HG03354 (cell line): ENCODE measurements around the gene RHNO1.
"Not testable (repeated sequence)": the region's sequence is repeated elsewhere in the genome, so short reads cannot be mapped to it uniquely, and the experiment has no call there.

ENCODE experiments used
- ATAC-seq: cut with Tn5 transposase; IDR thresholded peaks from one replicate; pipeline ENCODE4 v1.9.1; 2021; ENCODE audit warnings: mild to moderate bottlenecking; ENCODE audit not compliant: unreplicated experiment, poor library complexity, severe bottlenecking

Gene RHNO1

GRCh38 chr12:2857576-2857975 lies 19.4 kb upstream of the RHNO1 start:
- no peak for ATAC-seq

GRCh38 chr12:2858334-2858733 lies 18.7 kb upstream of the RHNO1 start:
- ATAC-seq = no peak

- no peak for ATAC-seq
Observed at GRCh38 chr12:2858944-2859421, 18.0 kb upstream of the RHNO1 start.

GRCh38 chr12:2860170-2860569 lies 16.9 kb upstream of the RHNO1 start:
- ATAC-seq = no peak

- ATAC-seq = no peak
Observed at GRCh38 chr12:2862876-2863275, 14.1 kb upstream of the RHNO1 start.

- not testable (repeated sequence) for ATAC-seq
Observed at GRCh38 chr12:2863402-2863801, 13.6 kb upstream of the RHNO1 start.

- ATAC-seq = no peak
Observed at GRCh38 chr12:2864198-2864597, 12.8 kb upstream of the RHNO1 start.

- ATAC-seq = not testable (repeated sequence)
Observed at GRCh38 chr12:2868986-2869632, 7.9 kb upstream of the RHNO1 start.

- peak; percentile 42 for ATAC-seq
Observed at GRCh38 chr12:2876431-2877046, 484 bp upstream of the RHNO1 start.

GRCh38 chr12:2877953-2878732 lies 1.1 kb downstream of the RHNO1 start:
- ATAC-seq = no peak

- no peak for ATAC-seq
Observed at GRCh38 chr12:2879853-2880252, 2.8 kb downstream of the RHNO1 start.

GRCh38 chr12:2884810-2885209 lies 7.8 kb downstream of the RHNO1 start:
- ATAC-seq = no peak

GRCh38 chr12:2886768-2887450 lies 9.9 kb downstream of the RHNO1 start:
- no peak for ATAC-seq

GRCh38 chr12:2890001-2890387 lies 13.0 kb downstream of the RHNO1 start:
- no peak for ATAC-seq

- ATAC-seq = peak; percentile 99
Observed at GRCh38 chr12:2890388-2891239, 13.6 kb downstream of the RHNO1 start, which contains the start of gene TULP3. Gene TULP3, plus strand, starts transcription at chr12:2890891. Its CDS starts 57 bp downstream, at chr12:2890948.

- peak; percentile 26 for ATAC-seq
Observed at GRCh38 chr12:2891240-2892053, 14.4 kb downstream of the RHNO1 start.

GRCh38 chr12:2892246-2892645 lies 15.2 kb downstream of the RHNO1 start:
- no peak for ATAC-seq

- ATAC-seq = no peak
Observed at GRCh38 chr12:2893007-2893406, 16.0 kb downstream of the RHNO1 start.
